Tongue (tissue), 2 donors: Measurements from ENCODE around the gene DGCR2. TPM values are rescaled to one million over a fixed set of nuclear protein-coding genes. Genes with fewer than 3 reads are reported as not detected.
"Not testable (repeated sequence)": the region's sequence is repeated elsewhere in the genome, so short reads cannot be mapped to it uniquely, and the experiment has no call there.

Experiments
- DNase-seq: peaks from one replicate; pipeline ENCODE4 v3.0.0-alpha.2; 2015
- total RNA-seq: library from RNA; depleted of rRNA; stranded (reverse); fragments of >200 nt; gene quantifications from one replicate; pipeline ENCODE4 v1.2.3, GENCODE V29; 2014

The DGCR2 gene
- total RNA-seq, 1 donor from 2014 or later = 68.3 TPM

DNA sequence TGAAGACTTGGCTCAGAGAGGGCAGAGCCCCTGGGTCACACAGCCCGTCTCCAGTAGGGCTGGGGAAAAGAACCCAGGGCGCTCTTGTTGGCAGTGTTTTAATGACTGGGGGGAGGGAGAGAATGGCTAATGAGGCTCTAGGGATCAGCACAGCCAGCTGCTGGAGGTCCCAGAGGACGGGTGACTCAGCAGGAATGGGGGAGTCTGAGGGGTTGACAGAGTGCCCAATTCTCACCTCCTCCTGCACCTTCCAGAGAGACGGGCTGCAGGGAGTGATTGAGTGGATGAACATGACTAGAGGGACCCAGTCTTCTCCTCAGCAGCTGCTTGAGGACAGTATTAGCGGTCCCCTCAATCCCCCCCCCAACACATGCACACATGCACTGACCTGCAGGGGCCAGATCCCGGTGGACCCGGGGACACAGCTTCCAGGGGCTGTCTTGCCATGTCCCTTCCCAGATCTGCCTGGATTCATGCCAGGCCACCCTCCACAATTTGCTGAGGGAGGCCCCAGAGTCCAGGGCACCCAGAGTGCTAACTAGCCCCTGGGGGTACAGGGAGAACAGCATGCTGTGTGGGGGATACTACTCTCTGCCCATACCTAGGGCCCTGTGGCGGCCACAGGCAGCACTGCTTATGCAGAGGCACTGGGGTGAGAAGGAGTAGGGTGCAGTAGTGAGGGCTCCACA, 94.7 kb downstream of the DGCR2 start:
- not testable (repeated sequence) for DNase-seq

DNA sequence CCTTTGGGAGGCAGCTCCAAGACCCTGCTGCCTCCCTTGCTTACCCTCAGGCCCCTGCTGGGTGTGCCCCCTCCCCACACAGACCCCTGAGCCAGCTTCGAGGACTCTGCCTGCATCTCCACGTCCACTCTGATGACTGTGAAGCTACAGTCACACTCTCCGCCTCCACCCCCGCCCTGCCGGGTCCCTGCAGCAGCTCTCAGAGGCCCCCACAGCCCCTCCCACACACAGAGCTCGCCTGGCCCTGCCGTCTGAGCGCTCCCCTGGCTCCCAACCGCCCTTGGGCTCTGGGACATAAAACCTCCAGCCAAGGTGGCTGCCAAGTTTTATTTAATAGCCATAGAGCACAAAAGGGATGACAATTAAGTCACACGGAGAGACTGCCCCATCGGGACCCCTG, 96.1 kb downstream of the DGCR2 start:
- not testable (repeated sequence) for DNase-seq

DNA sequence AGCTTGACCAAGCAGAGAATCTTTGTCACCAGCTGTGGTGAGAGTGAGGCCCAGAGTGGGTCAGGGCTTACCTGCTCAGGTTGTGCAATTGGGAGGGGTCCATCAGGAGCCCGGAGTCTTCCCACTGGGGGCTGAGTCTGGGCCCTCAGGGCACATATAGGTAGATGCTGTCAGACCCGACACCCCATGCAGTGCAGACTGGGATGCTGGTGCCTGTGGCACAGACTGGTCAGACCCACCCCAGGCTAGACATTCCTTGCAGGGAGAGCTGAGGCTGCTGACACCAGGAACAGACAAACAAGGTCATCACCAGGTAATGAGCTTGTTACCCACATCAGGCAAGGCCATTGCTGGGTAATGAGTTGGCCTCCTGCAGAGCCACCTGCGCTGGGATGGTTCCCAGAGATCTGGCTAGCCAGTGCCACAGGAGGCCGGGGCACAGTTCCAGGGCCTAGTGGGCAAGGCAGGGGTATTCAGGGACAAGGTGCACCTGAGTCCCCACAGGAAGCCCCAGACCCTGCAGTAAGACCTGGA, 97.2 kb downstream of the DGCR2 start:
- not testable (repeated sequence) for DNase-seq

DNA sequence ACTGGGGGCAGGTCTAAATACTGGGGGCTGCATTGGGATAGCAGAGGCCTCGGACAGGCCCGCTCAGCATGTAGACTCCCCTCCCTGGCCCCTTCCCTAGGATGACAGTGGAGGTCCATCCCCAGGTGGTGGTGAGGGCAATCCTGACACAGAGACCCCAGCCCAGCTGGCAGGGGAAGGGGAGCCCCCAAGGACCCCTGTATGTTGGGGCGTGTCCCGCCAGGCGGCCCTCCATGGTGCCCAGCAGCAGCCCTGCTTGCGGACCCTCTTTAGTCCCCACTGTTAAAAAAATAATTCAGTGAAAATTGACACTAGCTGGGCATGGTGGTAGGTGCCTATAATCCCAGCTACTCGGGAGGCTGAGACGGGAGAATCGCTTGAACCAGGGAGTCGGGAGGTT, 98.3 kb downstream of the DGCR2 start:
- DNase-seq = not testable (repeated sequence)

DNA sequence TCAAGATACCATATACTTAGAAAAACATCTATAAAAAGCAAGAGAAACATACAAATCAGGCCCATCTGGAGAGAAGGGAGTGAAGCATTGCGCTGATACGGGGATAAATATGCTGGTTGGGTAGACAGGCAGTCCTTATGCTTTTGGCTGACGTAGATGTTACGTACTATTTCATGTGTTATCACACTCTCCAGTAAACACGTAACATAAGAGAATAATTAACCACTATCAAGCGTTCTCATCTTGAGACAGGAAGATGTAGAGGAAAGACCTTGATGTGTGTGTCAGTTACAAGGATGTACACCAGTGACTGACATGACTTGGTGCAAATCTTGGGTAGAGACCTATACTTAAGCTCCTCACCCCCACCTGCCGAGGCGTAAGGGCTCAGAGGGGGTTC, 99.5 kb downstream of the DGCR2 start:
- no peak for DNase-seq

DNA sequence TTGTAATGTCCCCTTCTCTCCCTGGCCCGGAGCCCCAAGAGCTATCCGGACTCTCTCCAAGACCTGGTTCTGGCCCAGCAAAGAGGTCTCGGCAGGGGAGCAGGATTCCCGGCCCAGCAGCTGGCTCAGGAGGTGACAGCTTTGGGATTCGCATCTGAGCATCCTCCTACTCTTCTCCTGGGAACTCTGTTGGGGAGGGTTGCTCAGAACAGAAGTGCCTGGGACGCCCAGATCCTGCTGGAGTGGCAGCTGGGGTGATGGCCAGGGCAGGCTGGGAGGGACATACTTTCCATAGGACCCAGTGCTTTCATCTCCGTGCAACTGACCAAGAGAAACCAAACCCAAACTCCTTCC, 102.6 kb downstream of the DGCR2 start:
- no peak for DNase-seq

DNA sequence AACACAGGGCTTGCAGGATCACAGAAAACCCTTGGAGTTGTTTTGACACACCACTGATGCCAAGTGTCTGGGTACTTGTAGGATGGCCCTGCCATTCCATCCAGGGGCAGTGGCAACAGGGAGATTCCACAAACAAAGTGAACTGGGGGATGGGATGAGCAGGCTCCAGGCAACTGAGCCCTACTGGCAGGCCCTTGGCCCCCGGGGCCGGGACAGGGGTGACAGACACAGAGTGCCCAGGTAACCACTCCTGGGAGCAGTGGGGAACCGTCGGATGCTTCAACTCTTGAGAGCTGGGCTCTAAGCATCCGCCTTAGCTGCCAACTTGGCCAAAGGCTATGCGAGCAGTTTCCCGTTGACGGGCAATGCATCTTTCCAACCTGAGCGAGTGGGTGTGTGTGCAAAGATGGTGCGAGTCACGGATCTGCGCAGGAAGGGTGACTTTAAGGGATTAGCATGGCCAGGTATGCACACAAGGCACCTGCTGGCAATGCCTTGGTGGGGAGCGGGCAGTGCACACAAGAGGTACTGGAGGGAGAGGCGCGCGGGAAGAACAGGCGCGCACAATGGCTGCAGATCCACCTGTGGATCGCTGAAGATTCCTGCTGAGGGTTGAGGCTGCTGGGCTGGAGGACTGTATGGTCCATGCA, 103.1 kb downstream of the DGCR2 start:
- DNase-seq = no peak

DNA sequence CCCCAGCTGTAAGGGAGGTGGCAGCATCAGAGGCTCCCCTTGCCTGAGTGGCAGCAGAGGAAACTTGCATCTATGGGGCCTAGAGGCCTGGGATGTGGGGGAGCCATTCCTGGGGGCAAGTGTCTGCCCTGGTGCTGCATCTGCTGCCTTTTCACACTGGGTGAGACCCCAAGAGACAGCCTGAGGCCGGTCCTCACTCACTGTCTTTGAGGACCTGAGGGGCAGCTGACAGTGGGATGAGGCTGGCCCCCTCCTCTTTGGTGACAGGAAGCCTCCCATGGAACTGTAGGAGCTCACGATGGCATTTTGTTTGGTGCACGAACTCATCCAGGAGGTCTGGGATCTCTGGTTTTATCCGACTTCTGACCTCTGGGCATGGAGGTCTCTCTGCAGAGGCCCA, 104.0 kb downstream of the DGCR2 start:
- DNase-seq = no peak

DNA sequence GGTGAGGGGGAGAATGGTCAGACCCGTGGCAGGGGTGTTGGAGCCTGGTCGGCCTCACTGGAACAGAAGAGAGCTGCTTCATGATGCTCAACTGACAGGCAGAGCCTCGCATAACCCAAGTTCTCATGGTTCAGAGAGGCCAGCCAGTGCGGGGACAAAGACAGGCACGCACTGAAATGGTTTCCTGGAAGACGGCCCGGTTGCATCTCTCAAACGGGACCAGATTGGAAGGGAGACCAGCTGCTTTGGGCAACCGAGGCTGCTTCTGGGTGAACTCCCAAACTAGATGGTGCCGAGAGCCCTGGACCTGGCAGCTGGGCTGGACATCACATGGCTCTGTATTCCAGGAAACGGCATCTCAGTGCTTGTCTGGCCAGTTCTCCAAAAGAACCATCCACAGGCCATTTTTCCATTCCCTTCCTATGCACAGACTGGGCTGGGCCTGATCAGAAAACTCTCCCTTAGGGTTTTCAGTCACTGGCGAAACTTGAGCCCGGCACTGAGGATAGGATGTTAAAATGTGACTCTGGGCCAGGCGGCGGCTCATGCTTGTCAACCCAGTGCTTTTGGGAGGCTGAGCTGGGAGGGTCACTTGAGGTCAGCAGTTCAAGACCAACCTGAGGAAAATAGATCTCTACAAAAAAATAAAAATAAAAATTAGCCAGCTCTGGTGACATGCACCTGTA, 106.0 kb downstream of the DGCR2 start:
- DNase-seq = no peak

DNA sequence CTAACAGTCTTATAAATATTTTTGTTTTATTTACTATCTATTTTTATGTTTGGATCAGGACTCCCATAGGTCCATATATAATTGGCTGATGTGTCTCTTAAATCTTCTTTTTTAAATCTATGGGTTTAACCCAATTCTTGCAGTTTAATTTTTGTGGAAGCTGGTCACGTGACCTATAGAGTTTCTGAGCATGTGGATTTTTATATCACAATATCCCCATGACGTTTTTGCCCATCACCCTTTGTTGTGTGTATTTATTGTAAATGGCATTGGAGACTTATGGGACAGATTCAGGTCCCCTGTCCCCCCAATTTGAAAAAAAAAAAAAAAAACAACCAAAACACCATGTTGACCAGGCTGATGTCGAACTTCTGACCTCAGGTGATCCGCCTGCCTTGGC, 107.3 kb downstream of the DGCR2 start:
- DNase-seq = no peak

DNA sequence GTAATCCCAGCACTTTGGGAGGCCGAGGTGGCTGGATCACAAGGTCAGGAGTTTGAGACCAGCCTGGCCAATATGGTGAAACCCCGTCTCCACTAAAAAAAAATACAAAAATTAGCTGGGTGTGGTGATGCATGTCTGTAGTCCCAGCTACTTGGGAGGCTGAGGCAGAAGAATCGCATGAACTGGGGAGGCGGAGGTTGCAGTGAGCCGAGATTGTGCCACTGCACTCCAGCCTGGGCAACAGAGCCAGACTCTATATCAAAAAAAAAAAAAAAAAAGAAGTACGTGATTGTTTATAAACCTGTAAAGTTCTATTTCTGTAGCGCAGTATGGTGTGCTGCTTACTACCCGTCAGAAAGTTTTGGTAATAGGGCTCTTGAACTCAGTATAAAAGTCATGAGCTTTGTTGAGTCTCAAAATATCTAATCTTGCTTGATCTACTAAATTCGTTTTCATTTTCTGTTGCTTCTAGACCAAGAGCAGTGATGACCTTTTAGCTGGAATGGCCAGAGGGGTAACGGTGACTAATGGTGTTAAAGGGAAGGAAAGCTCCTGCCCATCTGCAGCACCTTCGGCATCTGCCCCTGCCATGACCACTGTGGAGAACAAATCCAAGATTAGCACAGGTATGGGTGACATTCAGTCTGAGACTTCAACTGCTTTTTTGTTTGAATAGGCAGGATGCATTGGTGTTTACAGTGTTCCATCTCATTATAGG, 108.2 kb downstream of the DGCR2 start:
- not testable (repeated sequence) for DNase-seq

DNA sequence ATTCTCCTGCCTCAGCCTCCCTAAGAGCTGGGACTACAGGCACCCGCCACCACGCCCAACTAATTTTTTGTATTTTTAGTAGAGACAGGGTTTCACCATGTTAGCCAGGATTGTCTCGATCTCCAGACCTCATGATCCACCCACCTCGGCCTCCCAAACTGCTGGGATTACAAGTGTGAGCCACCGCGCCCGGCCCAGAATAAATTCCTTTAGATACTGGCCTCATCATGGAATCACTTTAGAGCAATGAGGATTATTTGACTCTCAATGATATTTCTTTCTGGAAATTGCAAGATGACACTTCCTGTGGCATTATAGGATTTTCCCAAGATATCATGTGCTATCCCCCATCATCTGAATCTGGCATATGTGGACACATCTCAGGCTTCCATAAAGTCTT, 108.8 kb downstream of the DGCR2 start:
- DNase-seq = not testable (repeated sequence)

DNA sequence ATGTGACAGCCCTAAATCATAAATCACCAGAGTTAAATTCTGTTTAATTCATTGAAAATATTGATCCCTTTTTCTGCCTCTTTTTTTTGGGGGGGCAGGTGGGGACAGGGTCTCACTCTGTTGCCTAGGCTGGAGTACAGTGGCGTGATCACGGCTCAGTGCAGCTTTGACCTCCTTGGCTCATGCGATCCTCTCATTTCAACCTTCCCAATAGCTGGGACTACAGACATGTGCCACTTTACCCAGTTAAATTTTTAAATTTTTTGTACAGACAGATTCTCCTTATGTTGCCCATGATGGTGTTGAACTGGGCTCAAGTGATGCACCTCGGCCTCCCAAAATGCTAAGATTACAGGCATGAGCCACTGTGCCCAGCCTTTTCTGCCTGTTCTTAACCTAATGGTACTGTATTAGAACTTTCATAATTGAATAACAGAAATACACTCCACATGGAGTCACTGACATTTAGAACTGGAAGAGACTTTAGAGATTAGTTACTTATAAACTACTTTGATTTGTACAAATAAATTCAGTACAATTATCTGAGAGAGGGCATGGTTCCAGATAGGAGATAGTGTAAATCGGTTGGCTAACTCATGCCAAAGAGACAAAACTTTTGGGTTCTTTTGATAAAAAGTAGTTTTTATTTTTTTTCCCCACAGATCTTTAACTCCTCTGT, 109.8 kb downstream of the DGCR2 start:
- DNase-seq = no peak

DNA sequence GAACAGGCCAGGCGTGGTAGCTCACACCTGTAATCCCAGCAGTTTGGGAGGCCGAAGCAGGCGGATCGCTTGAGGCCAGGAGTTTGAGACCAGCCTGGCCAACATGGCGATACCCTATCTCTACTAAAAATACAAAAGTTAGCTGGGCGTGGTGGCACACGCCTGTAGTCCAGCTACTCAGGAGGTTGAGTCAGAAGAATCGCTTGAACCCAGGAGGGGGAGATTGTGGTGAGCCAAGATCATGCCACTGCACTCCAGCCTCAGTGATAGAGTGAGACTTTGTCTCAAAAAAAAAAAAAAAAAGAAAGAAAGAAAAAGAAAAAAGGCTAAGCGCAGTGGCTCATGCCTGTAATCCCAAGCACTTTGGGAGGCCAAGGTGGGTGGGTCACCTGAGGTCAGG, 110.6 kb downstream of the DGCR2 start:
- not testable (repeated sequence) for DNase-seq

DNA sequence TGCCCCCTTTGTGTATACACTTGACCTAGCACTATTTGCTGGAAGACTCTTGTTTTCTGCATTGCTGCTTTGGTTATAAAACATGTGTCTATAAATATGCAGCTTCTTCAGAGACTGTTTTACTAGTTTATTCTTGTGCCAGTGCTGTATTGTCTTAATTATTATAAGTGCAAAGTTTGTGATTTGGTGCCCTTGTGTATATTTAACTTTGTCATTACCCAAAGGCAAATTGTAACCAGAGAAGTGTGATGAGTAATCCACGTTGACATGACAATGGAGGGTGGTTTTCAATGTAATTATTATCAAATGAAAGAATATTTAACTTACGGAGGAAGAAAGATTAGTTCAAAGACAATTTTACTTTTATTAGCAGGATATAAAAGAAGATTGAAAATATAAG, 111.1 kb downstream of the DGCR2 start:
- DNase-seq = no peak

DNA sequence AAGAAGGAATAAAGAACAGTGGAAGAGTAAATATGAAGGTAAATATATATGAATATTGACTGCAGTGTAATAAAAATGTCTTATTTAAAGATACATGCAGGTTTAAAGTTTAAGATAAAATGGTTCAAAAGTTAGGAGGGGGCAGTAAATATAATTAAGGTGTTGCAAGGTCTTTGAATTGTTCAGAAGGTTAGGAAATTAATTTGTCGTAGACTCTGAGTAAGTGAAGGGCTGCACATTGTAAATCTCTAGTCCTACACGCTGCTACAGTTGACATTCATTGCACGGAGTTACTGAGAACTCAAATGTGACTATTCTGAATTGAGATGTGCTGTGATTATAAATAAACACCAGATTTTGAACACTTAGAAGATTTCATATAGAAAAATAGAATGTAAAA, 116.3 kb downstream of the DGCR2 start:
- no peak for DNase-seq

DNA sequence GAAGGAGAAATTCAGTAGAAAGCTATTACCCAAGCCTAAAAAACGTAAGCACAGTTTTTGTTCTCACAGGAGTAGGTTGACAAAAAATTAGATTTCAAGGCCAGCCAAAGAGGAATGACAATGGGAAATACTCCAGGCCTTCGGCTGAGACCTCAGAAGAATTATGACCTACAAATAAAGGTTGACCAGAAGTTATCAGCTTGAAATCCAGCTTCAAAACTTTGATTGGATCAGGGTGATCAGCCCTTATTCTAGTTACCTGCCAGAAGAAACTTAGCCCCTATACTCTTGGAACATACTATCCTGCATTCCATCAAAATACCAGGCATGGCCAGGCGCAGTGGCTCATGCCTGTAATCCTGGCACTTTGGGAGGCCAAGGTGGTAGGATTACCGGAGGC, 117.7 kb downstream of the DGCR2 start:
- no peak for DNase-seq

DNA sequence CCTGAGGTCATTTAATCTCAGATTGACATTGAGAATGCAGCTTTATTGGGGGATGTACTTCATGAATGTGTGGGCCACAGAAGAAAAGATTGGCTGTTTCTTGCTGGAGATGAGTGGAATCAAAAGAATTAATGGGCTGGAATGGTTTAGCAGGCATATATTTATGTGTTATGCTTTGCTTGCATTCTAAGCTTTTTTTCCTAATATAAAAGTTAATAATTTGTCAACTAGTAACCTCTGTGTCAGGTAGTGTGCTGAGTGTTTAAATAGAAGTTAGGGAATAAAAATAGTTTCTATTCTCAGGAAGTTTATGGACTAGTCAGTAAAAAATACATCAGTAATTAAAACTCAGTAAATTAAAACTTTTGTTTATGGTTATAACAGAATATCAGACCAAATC, 118.7 kb downstream of the DGCR2 start:
- no peak for DNase-seq

DNA sequence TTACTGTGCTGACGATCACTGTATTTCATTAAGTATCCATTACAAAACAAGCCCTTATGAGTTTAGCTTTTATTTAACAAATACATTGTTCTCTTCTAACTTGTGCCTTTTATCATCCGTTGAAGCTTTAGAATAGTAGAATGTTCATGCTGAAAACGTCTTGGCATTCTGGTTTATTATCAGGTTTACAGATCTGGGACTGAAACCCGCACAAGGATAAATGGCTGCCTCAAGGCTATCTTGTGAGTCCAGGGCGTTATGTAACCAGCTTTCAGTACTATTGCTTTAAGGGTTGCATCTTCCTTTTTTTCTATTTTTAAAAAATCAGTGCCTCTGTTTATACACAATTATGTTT, 119.6 kb downstream of the DGCR2 start:
- DNase-seq = no peak

DNA sequence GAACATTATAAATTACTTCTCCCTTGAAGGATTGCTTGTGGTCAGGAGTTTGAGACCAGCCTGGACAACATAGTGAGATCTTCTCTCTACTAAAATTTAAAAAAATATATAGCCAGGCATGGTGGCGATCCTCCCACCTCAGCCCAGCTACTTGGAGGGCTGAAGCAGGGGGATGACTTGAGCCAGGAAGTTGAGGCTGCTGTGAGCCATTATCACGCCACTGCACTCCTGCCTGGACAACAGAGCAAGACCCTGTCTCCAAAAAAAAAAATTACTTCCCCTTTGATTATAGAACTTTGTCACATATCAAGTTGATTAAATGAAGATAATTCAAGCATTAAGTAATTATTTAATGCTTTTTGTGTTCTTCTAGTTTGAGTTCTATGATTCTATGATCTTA, 121.0 kb downstream of the DGCR2 start:
- DNase-seq = no peak

DNA sequence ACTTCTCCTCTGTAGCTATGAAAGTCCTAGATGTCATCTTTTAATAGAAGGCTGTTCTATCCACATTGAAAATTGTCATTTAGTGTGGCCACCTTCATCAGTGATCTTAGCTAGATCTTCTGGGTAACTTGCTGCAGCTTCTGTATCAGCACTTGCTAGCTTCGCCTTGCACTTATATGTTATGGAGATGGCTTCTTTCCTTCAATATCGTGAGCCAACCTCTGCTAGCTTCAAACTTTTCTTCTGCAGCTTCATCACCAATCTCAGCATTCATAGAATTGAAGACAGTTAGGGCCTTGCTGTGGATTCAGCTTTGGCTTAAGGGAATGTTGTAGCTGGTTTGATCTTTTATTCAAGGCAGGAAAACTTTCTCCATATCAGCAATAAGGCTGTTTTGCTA, 122.1 kb downstream of the DGCR2 start:
- not testable (repeated sequence) for DNase-seq

DNA sequence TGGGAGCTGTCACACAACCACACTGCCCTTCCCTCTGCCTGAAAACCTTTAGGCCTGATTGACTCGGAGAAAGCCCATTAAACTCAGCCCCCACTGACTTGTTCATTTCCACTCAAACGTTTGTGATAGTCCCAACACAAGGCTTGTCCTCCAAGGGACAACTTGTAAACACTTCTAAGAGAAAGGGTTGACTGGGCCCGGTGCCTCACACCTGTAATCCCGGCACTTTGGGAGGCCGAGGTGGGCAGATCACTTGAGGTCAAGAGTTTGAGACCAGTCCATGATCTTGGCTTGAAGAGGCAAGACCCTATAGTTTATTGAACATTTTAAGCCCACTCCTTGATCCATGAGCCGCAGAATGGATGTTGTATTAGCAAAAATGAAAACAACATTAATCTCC, 122.8 kb downstream of the DGCR2 start:
- no peak for DNase-seq
